GM12892 (cell line): ENCODE data around the gene GNAQ.
"Not testable (repeated sequence)": the region's sequence is repeated elsewhere in the genome, so short reads cannot be mapped to it uniquely, and the experiment has no call there.

Experiments
- DNase-seq: peaks from one replicate; pipeline ENCODE4 v3.0.0; 2011; ENCODE audit not compliant: insufficient read length
- FAIRE-seq: peaks from 2 replicates; lab custom pipeline; 2011; peaks lifted over from hg19 to GRCh38; lab: Jason Lieb, UNC
- POLR2A ChIP-seq: IDR thresholded peaks from 2 replicates; pipeline ENCODE4 v1.6.1; 2011; ENCODE audit warnings: low read depth, low read length, control low read depth
- POLR2AphosphoS5 ChIP-seq: IDR thresholded peaks from 2 replicates; pipeline ENCODE4 v1.6.1; 2011; ENCODE audit warnings: low read depth, low read length, control low read depth
- TAF1 ChIP-seq: IDR thresholded peaks from 2 replicates; pipeline ENCODE4 v1.6.1; 2011; ENCODE audit warnings: low read depth, mild to moderate bottlenecking, control low read depth, low read length, borderline replicate concordance

The GNAQ gene

DNA sequence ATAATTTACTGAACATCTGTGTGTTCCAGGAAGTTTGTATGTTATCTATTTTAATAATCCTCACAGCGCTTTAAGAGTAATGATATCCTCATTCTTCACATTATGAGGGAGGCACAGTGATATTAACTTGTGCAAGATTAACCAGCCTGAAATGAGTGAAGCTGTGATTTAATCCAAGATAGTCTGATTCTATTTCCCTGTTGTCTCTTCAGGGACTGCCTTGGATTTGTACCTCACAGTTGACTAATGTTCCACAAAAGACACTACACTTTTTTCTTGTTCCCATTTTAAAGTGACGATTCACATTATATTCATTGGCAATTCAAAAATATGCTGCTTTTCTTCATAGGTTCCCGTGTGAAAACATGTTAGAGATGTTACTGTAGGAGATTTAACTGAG lies 258.2 kb downstream of the GNAQ start:
- DNase-seq (no peak), FAIRE-seq (no peak)
- TF ChIP-seq POLR2AphosphoS5 (no peak), TAF1 (no peak), POLR2A (no peak)

GRCh38 chr9:77772646-77773045 lies 259.0 kb downstream of the GNAQ start:
- FAIRE-seq (no peak), DNase-seq (no peak)
- TF ChIP-seq TAF1: no peak
- TF ChIP-seq POLR2AphosphoS5: no peak
- TF ChIP-seq POLR2A: no peak

GRCh38 chr9:77771171-77771570 lies 260.4 kb downstream of the GNAQ start:
- no peak for FAIRE-seq
- TF ChIP-seq POLR2AphosphoS5: no peak
- no peak for DNase-seq

- TF ChIP-seq TAF1 (no peak), POLR2AphosphoS5 (no peak), POLR2A (no peak)
- no peak for FAIRE-seq
These were observed 261.3 kb downstream of the GNAQ start for GRCh38 chr9:77770340-77770739.

DNA sequence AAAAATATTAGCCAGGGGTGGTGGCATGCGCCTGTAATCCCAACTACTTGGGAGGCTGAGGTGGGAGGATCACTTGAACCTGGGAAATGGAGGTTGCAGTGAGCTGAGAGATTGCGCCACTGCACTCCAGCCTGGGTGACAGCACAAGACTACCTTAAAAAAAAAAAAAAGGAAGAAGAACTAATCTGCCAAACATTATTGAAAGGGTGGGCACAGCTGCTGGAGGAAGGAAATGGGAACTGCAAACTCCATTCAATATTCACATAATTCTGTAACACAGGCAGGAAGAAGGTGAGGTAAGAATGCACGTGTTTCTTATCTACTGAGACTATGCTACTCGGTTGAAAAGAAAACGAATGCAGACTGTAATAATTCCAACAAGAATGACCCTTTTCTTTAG lies 262.4 kb downstream of the GNAQ start:
- FAIRE-seq: no peak
- TF ChIP-seq POLR2AphosphoS5 (no peak), POLR2A (no peak), TAF1 (no peak)
- no peak for DNase-seq

More at GRCh38 chr9:77770340-77770739, 261.3 kb downstream of the GNAQ start:
- DNase-seq: no peak

- no peak for TF ChIP-seq POLR2AphosphoS5
- TF ChIP-seq TAF1: no peak
- no peak for TF ChIP-seq POLR2A
- FAIRE-seq: no peak
These were observed 265.0 kb downstream of the GNAQ start for GRCh38 chr9:77766587-77766986.

GRCh38 chr9:77765781-77766259 lies 265.8 kb downstream of the GNAQ start:
- DNase-seq (no peak), FAIRE-seq (no peak)
- TF ChIP-seq POLR2AphosphoS5 (no peak), POLR2A (no peak), TAF1 (no peak)

More at GRCh38 chr9:77766587-77766986, 265.0 kb downstream of the GNAQ start:
- no peak for DNase-seq

DNA sequence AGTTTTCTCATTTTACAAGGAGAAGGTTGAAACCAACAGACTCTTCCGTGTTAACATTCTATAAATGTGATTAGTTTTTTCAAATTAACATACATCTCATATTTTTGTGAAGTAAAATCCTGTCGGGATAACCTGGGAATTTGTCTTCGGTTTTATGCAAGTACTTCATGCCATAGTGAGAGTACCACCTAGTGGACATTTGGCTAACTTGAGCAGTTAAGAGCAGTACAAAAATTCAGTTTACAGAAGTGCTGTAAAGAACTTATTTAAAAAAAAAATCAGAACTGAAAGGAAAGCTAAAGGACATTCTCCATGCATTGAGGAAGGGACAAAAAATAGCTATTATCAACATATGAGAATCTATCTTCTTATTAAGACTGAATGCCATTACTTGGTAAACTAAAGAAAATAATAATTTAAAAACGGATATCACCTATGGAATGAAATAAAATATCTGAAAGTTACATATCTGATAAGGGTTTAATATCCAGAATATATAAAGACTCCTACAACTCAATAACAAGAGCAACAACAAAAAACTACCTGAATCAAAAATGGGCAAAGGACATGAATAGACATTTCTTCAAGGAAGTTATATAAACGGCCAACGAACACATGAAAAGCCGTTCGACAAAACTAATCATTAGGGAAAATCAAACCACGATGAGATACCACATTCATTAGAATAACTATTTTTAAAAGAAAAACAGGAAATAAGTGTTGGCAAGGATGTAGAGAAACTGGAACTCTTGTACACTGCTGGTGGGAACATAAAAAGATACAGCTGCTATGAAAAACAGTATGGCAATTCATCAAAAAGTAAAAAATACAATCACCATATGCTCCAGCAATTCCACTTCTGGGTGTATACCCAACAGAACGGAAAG lies 266.5 kb downstream of the GNAQ start:
- TF ChIP-seq POLR2A (no peak), POLR2AphosphoS5 (no peak), TAF1 (no peak)
- DNase-seq: no peak
- FAIRE-seq: no peak

- FAIRE-seq (no peak), DNase-seq (no peak)
- TF ChIP-seq POLR2AphosphoS5: no peak
- TF ChIP-seq POLR2A: no peak
- no peak for TF ChIP-seq TAF1
These were observed 268.0 kb downstream of the GNAQ start for GRCh38 chr9:77763566-77763965.

DNA sequence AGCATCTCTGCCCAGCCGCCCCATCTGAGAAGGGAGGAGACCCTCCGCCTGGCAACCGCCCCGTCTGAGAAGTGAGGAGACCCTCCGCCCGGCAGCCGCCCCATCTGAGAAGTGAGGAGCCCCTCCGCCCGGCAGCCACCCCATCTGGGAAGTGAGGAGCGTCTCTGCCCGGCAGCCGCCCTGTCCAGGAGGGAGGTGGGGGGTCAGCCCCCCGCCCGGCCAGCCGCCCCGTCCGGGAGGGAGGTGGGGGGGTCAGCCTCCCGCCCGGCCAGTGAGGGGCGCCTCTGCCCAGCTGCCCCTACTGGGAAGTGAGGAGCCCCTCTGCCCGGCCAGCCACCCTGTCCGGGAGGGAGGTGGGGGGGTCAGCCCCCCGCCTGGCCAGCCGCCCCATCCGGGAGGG lies 270.7 kb downstream of the GNAQ start:
- not testable (repeated sequence) for DNase-seq, FAIRE-seq

GRCh38 chr9:77759391-77759790 lies 272.2 kb downstream of the GNAQ start:
- TF ChIP-seq POLR2AphosphoS5 (no peak), POLR2A (no peak), TAF1 (no peak)
- FAIRE-seq: no peak

DNA sequence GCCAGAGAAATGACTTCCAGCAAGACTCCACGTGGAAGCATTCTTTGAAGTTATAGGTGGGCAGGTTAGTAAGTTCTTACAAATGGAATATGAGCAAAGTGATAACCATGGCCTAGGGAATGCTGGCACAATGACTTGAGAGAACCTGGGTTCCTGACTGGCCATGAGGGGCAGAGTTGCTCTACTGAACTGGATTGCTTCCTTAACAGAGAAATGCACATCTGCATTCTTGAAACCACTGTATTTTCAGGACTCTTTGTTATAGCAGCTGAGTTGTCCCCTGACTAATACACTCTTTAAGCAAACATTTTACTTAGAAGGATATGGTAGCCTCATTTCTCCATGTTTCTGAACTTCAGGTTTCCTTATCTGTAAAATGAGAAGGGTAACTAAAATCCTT lies 275.2 kb downstream of the GNAQ start:
- TF ChIP-seq TAF1 (no peak), POLR2A (no peak), POLR2AphosphoS5 (no peak)
- DNase-seq: no peak
- FAIRE-seq: no peak

More at GRCh38 chr9:77759391-77759790, 272.2 kb downstream of the GNAQ start:
- DNase-seq: no peak

DNA sequence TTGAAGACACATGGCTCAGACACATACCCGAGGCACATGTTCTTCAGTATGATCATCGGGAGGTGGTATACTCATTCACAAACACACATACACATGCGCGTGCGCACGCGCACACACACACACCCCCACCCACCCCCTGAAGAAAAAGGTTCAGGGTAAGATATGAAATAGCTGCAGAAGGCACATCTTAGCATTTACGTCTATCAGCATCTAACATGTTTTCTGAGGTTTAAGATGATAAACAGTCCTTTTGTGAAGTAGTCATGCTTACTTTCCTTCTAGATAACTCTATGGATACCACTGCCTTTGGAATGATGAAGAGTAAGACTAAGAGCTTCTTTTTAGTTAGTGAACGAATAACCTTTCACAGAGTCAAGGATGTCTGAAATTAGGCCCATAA lies 278.4 kb downstream of the GNAQ start:
- FAIRE-seq (no peak), DNase-seq (no peak)
- TF ChIP-seq POLR2A: no peak
- TF ChIP-seq TAF1: no peak
- no peak for TF ChIP-seq POLR2AphosphoS5
